Astrocyte (in vitro differentiated cells and primary cell): Measurements from ENCODE around the gene ZNF526.

ENCODE experiments used
- CTCF ChIP-seq: IDR thresholded peaks from 2 replicates; pipeline ENCODE4 v1.5.1; 2011; ENCODE audit warnings: low read depth, mild to moderate bottlenecking, inconsistent platforms, low read length, moderate library complexity; ENCODE audit not compliant: insufficient read depth
- EZH2 ChIP-seq: IDR thresholded peaks from 2 replicates; pipeline ENCODE4 v1.6.1; 2012; ENCODE audit warnings: mild to moderate bottlenecking, low read length, inconsistent platforms; ENCODE audit not compliant: insufficient read depth

GRCh38 chr19:42228641-42229040, 8.5 kb downstream of the ZNF526 start:
- TF ChIP-seq CTCF (no peak), EZH2 (no peak)
